Type B pancreatic cell (in vitro differentiated cells): ENCODE data around the gene NCOR1. TPM values are rescaled to one million over a fixed set of nuclear protein-coding genes. Genes with fewer than 3 reads are reported as not detected.
"Not testable (repeated sequence)": the region's sequence is repeated elsewhere in the genome, so short reads cannot be mapped to it uniquely, and the experiment has no call there.

Source experiments
- DNase-seq: peaks from one replicate; pipeline ENCODE4 v3.0.0; 2021; ENCODE audit warnings: mixed read lengths; ENCODE audit not compliant: unreplicated experiment; ENCODE audit errors: extremely low spot score
- H3K27ac Mint-ChIP-seq: 2 replicates; pipeline ENCODE4 v1.8.0; 2021; ENCODE audit warnings: mild to moderate bottlenecking, mixed read lengths
- H3K27me3 Mint-ChIP-seq: 2 replicates; pipeline ENCODE4 v1.8.0; 2021; ENCODE audit warnings: mixed read lengths
- H3K36me3 Mint-ChIP-seq: 2 replicates; pipeline ENCODE4 v1.8.0; 2021; ENCODE audit warnings: mixed read lengths
- H3K4me1 Mint-ChIP-seq: one replicate; pipeline ENCODE4 v1.8.0; 2021; ENCODE audit warnings: mixed read lengths; ENCODE audit not compliant: unreplicated experiment
- H3K4me3 Mint-ChIP-seq: 2 replicates; pipeline ENCODE4 v1.8.0; 2021; ENCODE audit warnings: mild to moderate bottlenecking, mixed read lengths
- H3K9me3 Mint-ChIP-seq: 2 replicates; pipeline ENCODE4 v1.8.0; 2021; ENCODE audit warnings: mixed read lengths
- total RNA-seq: library from RNA; stranded (reverse); gene quantifications from 2 replicates; pipeline ENCODE4 v1.2.1, GENCODE V29; 2021; ENCODE audit warnings: low replicate concordance
- TF ChIP-seq, protein P1 (sequence below): fragments of 200-600 bp; sonication (generic); conservative IDR thresholded peaks from 2 replicates; pipeline ENCODE4 v1.5.0; 2021; ENCODE audit warnings: antibody characterized with exemption, mild to moderate bottlenecking

The NCOR1 gene
- total RNA-seq, 1 donor from 2014 or later = 133 TPM

DNA sequence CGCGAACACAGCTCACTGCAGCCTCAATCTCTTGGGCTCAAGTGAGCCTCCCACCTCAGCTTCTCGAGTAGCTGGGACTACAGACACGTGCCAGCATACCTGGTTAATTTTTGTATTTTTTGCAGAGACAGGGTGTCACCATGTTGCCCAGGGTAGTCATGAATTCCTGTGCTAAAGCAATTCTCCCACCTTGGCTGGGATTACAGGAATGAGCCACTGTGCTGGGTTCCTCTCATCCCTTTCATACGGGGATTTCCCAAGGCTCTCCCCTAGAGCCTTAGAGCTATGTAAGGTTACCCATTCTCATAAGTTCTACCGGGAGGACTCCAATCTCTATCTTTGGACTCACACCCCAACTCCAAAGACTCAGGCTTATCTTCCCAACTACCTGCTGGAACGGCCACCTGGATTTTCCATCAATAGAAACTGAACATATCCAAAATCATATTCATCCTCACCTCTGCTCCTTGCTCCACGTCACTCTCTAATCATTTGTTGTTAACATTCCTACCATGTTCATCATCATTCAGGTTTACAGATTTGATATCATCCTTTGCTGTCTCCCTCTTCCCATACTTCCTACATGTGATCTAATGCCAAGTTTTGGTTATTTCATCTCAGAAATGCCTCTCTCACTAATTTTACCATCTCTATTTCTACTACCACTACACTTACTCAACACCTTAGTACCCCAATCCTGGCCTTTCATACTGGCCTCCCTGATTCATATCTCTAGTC lies 92.5 kb downstream of the NCOR1 start:
- Mint-ChIP-seq H3K4me3 (no peak overlapping the region), H3K9me3 (no peaks in the 10 kb centered on the region), H3K27me3 (no peaks in the 10 kb centered on the region), H3K36me3 (peaks cover 42% of the 10 kb centered on the region), H3K4me1 (no peaks in the 10 kb centered on the region), H3K27ac (no peak overlapping the region)
- TF ChIP-seq, protein P1, sequence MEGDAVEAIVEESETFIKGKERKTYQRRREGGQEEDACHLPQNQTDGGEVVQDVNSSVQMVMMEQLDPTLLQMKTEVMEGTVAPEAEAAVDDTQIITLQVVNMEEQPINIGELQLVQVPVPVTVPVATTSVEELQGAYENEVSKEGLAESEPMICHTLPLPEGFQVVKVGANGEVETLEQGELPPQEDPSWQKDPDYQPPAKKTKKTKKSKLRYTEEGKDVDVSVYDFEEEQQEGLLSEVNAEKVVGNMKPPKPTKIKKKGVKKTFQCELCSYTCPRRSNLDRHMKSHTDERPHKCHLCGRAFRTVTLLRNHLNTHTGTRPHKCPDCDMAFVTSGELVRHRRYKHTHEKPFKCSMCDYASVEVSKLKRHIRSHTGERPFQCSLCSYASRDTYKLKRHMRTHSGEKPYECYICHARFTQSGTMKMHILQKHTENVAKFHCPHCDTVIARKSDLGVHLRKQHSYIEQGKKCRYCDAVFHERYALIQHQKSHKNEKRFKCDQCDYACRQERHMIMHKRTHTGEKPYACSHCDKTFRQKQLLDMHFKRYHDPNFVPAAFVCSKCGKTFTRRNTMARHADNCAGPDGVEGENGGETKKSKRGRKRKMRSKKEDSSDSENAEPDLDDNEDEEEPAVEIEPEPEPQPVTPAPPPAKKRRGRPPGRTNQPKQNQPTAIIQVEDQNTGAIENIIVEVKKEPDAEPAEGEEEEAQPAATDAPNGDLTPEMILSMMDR = no peak
- no peak for DNase-seq

DNA sequence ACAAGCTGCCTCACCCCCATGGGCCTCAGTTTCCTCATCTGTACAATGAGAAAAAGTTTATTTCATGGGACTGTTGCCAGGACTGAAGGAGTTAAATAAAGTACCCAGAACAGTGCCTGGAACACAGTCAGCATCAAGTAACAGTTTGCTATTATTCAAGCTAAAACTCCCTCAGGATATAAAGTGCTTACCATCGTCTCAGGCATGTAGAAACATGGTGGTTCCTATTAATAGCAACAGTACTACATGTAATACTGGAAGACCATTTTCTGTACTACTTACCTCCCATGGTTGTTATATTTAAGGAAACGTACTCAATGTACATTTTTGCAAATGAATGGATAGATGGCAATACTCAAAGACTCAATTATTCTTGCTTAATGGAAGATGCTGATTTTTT lies 93.4 kb downstream of the NCOR1 start:
- TF ChIP-seq, protein P1 = no peak
- no peaks in the 10 kb centered on the region for H3K27me3 Mint-ChIP-seq
- H3K4me3 Mint-ChIP-seq = no peak overlapping the region
- DNase-seq = no peak
- H3K9me3 Mint-ChIP-seq = no peaks in the 10 kb centered on the region
- no peak overlapping the region for H3K27ac Mint-ChIP-seq
- no peaks in the 10 kb centered on the region for H3K4me1 Mint-ChIP-seq
- peaks cover 48% of the 10 kb centered on the region for H3K36me3 Mint-ChIP-seq

DNA sequence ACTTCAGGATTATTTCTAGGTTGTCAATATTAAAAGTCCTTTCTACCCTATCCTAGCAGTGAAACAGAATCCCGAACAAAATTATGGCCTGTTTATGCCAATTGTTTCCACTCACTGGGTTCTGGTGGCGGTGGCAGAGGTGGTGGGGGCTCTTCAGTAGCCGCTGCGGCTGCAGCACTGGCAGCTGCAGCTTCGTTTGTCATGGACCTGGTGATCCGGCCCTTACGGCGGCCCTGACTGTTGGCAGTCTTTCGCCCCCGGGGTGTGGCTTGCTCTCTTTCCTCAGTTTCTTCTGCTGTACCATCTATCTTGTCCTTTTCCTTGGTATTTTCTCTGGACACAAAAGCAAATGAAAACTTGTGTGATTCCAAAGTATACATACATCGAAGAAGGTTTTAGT lies 94.4 kb downstream of the NCOR1 start:
- Mint-ChIP-seq H3K9me3 (peaks cover under 1% of the 10 kb centered on the region), H3K4me1 (no peaks in the 10 kb centered on the region), H3K27ac (no peak overlapping the region), H3K4me3 (no peak overlapping the region), H3K36me3 (peaks cover 55% of the 10 kb centered on the region), H3K27me3 (no peaks in the 10 kb centered on the region)
- TF ChIP-seq, protein P1 = no peak
- no peak for DNase-seq

DNA sequence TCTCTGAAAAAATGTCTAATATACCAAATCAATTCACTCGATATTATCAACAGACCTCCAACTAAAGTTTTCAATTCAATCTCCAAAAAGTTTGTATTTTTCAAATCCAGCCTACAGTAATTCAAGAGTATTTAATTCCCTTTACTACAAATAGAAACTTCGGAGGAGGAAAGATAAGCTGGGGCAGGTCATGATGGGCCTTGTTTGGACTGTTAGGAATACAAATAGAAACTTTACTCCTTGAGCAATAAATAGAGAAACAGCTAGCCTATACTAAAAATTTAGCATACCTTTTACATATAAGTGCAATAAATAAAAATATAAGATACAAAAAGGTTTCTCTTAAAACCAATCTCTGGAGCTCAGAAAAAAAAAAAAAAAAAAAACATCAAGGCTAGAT lies 98.2 kb downstream of the NCOR1 start:
- TF ChIP-seq, protein P1 = no peak
- Mint-ChIP-seq H3K27me3 (no peaks in the 10 kb centered on the region), H3K9me3 (peaks cover 10% of the 10 kb centered on the region), H3K4me1 (no peaks in the 10 kb centered on the region), H3K36me3 (peaks cover 62% of the 10 kb centered on the region), H3K27ac (no peak overlapping the region), H3K4me3 (no peak overlapping the region)
- no peak for DNase-seq

DNA sequence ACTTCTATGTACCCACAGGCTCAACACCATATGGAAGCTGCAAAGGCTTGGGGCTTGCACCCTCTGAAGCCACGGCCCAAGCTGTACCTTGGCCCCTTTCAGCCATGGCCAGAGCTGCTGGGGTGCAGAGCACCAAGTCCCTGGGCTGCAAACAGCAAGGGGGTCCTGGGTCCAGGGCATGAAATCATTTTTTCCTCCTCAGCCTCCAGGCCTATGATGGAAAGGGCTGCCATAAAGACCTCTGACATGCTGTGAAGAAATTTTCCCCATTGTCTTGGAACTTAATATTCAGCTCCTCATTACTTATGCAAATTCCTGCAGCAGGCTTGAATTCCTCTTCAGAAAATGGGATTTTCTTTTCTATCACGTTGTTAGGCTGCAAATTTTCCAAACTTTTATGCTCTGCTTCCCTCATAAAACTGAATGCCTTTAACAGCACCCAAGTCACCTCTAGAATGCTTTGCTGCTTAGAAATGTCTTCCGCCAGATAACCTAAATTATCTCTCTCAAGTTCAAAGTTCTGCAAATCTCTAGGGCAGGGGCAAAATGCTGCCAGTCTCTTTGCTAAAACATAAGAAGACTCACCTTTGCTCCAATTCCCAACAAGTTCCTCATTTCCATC lies 100.1 kb downstream of the NCOR1 start:
- not testable (repeated sequence) for H3K9me3 Mint-ChIP-seq

DNA sequence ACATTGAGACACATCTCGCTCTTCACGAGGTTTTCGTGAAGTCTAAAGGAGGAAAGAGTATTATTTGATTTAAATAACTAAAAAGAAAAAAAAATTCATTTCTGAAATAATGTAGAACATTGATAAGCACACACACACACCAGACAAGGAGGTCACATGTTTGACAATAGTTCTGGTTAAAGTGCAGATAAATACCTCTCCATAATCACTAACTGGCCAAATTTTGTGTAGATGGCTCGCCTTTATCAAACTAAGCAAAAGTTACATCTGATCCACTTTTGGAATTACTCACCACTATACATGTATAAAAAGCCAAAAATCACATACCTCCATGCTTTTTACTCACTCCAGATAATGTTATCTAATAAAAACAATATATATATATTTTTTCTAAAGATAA lies 106.5 kb downstream of the NCOR1 start:
- Mint-ChIP-seq H3K36me3 (peaks cover 29% of the 10 kb centered on the region), H3K4me1 (no peaks in the 10 kb centered on the region), H3K27ac (no peak overlapping the region), H3K9me3 (no peaks in the 10 kb centered on the region), H3K4me3 (no peak overlapping the region), H3K27me3 (no peaks in the 10 kb centered on the region)
- TF ChIP-seq, protein P1 = no peak
- DNase-seq = no peak

More for the DNA sequence above, 100.1 kb downstream of the NCOR1 start:
- H3K4me3 Mint-ChIP-seq, H3K27me3 Mint-ChIP-seq, DNase-seq, H3K4me1 Mint-ChIP-seq, H3K27ac Mint-ChIP-seq: not testable (repeated sequence)
- peaks cover 59% of the 10 kb centered on the region for H3K36me3 Mint-ChIP-seq
